Mesodermal cell (in vitro differentiated cells): ENCODE data around the gene DDX25.

ENCODE experiments used
- H3K27ac ChIP-seq: 2 replicates; pipeline ENCODE4 v1.7.0; 2013; ENCODE audit warnings: mild to moderate bottlenecking, low read depth, low read length, moderate library complexity; ENCODE audit not compliant: severe bottlenecking
- H3K36me3 ChIP-seq: 2 replicates; pipeline ENCODE4 v1.7.1; 2013; ENCODE audit warnings: mild to moderate bottlenecking, low read length, moderate library complexity; ENCODE audit not compliant: control insufficient read depth, insufficient read depth
- H3K4me1 ChIP-seq: one replicate; pipeline ENCODE4 v1.7.1; 2013; ENCODE audit warnings: mild to moderate bottlenecking, low read length; ENCODE audit not compliant: insufficient read depth, control insufficient read depth, poor library complexity, severe bottlenecking
- H3K4me3 ChIP-seq: 2 replicates; pipeline ENCODE4 v1.7.0; 2013; ENCODE audit warnings: low read length, control low read depth, mild to moderate bottlenecking; ENCODE audit not compliant: insufficient read depth, poor library complexity, severe bottlenecking; ENCODE audit errors: extremely low read depth
- H3K9me3 ChIP-seq: 2 replicates; pipeline ENCODE4 v1.7.1; 2013; ENCODE audit warnings: mild to moderate bottlenecking, low read length, moderate library complexity; ENCODE audit not compliant: control insufficient read depth
- WGBS, 2 experiments: methylation state at CpG; one replicate each; pipeline ENCODE4 v1.1.5; 2013; ENCODE audit warnings: missing lambda C conversion rate in 2 of 2; ENCODE audit not compliant: insufficient coverage in 2 of 2; 5-methylcytosine and 5-hydroxymethylcytosine counted together

DDX25 gene

GRCh38 chr11:125938418-125938817 lies 34.1 kb downstream of the DDX25 start:
- 85 to 96% methylated on average over 4 to 5 of the region's 5 CpGs for whole genome bisulfite sequencing, 2 experiments

GRCh38 chr11:125939081-125939521 lies 34.8 kb downstream of the DDX25 start:
- Histone ChIP-seq H3K4me3 (no peak overlapping the region), H3K27ac (no peak overlapping the region), H3K36me3 (no peaks in the 10 kb centered on the region), H3K4me1 (no peaks in the 10 kb centered on the region), H3K9me3 (no peaks in the 10 kb centered on the region)
- WGBS, 2 experiments, result 80% methylated on average over 1 of the region's 4 CpGs; no CpG with 5 or more reads in 1 of the 2 experiments

More at GRCh38 chr11:125938418-125938817, 34.1 kb downstream of the DDX25 start:
- H3K4me1 ChIP-seq, result no peaks in the 10 kb centered on the region
- no peaks in the 10 kb centered on the region for H3K9me3 ChIP-seq
- no peaks in the 10 kb centered on the region for H3K36me3 ChIP-seq
- no peak overlapping the region for H3K27ac ChIP-seq
- no peak overlapping the region for H3K4me3 ChIP-seq

- 86 to 98% methylated on average over 3 to 4 of the region's 4 CpGs for WGBS, 2 experiments
- H3K36me3 ChIP-seq, result no peaks in the 10 kb centered on the region
- H3K4me1 ChIP-seq, result no peaks in the 10 kb centered on the region
- H3K4me3 ChIP-seq, result no peak overlapping the region
- no peaks in the 10 kb centered on the region for H3K9me3 ChIP-seq
- no peak overlapping the region for H3K27ac ChIP-seq
Measured at GRCh38 chr11:125940145-125940544, 35.8 kb downstream of the DDX25 start.

GRCh38 chr11:125941267-125941618 lies 36.9 kb downstream of the DDX25 start:
- H3K4me1 ChIP-seq, result no peaks in the 10 kb centered on the region
- H3K36me3 ChIP-seq, result no peaks in the 10 kb centered on the region
- WGBS, 2 experiments, result 89 to 98% methylated on average over 4 of the region's 4 CpGs
- no peaks in the 10 kb centered on the region for H3K9me3 ChIP-seq
- no peak overlapping the region for H3K27ac ChIP-seq
- H3K4me3 ChIP-seq, result no peak overlapping the region

DNA sequence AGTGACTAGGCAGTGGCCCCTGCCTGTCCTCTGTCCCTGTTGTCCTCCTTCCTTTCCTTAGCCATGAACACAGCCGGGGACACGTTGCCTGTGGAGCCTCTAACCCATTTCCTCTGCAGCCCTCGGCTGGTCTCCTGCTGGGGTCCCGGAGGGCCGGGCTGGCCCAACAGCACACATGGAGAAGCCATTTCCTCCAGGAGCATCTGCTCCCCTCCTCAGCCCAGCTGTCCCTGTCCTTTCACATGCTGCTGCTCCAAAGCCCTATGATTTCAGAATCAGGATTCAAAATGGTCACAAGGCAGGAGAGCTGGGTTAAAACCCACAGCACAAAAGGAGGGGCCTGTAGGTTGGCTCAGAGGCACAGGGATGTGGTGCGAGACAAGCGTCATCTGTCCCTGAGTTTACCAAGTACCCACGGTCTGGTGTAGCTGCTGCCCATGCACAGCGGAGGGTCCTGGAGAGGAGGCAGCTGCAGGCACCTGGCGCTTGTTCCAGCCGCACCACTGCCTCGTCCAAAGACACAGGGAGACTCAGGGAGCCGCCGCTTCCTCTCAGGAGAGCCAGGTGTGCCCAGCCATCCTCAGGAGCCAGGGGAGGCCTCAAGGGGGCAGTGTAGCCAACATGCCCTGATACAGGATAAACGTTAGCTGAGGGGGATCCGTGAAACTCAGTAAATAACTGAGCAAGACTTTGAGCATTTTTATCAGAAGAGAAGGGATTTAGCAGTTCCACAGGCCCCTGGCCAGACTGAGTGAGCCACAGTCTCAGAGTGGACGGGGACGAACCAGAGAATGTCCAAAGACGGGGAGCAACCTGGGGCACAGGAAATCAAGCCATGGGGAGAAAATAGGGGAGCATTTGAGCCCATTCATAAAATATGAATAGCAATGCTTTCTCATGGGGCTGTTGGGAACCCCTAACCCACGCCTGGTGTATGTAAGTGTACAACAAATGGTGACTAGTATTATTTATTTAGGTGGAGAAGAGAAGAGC lies 37.6 kb downstream of the DDX25 start:
- Histone ChIP-seq H3K9me3 (no peaks in the 10 kb centered on the region), H3K4me1 (no peaks in the 10 kb centered on the region), H3K36me3 (no peaks in the 10 kb centered on the region), H3K27ac (no peak overlapping the region), H3K4me3 (no peak overlapping the region)
- 42 to 43% methylated on average over 19 to 20 of the region's 20 CpGs for WGBS, 2 experiments

DNA sequence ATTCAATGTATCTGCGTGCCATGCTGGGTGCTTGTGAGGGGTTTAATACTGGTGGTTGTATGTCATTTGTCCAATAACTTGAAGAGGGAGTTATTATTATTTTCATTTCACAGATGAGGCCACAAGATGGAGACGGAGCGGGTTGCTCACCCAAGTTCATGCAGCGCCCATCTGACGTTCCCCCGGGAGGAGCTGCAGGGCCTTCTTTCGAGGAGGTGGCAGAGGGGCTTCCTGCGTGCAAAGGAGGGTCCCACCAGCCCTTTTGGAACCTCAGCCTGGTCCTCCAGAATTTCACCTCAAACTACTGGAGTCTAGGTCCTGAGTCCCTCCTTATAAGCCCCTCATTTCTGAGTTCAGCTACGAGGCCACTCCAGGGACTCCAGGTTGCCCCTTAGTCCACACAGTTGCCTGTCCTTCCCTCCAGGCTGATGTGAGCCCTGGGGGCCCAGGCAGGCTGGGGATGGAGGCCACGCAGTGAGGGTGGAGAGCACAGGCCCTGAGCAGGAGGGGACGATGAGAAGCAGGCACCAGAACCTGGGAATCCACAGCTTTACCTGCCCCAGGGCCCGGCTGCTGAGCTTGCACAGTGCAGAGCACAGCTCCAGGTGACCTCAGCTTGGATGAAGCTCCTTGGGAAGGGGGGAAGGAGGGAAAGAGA lies 38.6 kb downstream of the DDX25 start:
- Histone ChIP-seq H3K4me1 (no peaks in the 10 kb centered on the region), H3K9me3 (no peaks in the 10 kb centered on the region), H3K36me3 (no peaks in the 10 kb centered on the region), H3K4me3 (no peak overlapping the region), H3K27ac (no peak overlapping the region)
- WGBS, 2 experiments, result 89 to 94% methylated on average over 9 to 12 of the region's 12 CpGs

- H3K9me3 ChIP-seq, result no peaks in the 10 kb centered on the region
- H3K36me3 ChIP-seq, result no peaks in the 10 kb centered on the region
- WGBS, 2 experiments, result 78 to 93% methylated on average over 4 to 9 of the region's 9 CpGs
- no peaks in the 10 kb centered on the region for H3K4me1 ChIP-seq
- no peak overlapping the region for H3K4me3 ChIP-seq
- H3K27ac ChIP-seq, result no peak overlapping the region
Measured at GRCh38 chr11:125943661-125944349, 39.5 kb downstream of the DDX25 start.

DNA sequence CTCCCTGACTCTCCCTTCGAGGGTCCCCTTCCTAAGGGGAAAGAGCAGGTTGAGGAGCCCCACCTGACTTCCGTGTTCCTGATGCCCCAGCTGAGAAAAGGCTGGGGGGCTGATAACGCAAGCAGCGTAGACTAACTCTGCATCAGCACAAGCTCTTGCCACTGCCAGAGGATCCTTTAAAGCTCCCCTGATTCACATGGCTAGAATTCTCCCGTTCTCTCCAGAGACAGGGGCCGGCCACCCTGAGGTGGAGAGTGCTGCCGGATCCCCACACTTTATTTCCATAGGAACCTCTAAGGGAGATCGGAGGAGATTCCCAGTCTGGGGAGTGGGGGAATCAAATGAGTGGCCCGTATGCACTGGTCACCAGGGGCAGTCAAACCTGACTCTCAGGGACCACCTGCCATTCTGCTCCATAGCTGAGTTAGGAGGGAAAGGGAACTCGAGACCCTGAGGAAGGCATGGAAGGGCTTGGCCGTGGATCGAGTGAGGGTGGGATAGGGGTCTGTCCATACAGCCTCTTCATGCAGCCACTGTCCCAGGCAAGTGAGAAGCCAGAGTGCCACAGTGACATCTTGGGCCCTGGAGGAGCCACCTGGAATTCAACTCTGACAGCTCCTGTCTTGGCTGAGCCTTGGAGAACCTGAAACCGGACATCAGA lies 40.2 kb downstream of the DDX25 start:
- no peaks in the 10 kb centered on the region for H3K4me1 ChIP-seq
- 82 to 84% methylated on average over 8 to 12 of the region's 13 CpGs for WGBS, 2 experiments
- no peak overlapping the region for H3K27ac ChIP-seq
- no peaks in the 10 kb centered on the region for H3K9me3 ChIP-seq
- no peak overlapping the region for H3K4me3 ChIP-seq
- no peaks in the 10 kb centered on the region for H3K36me3 ChIP-seq

GRCh38 chr11:125945011-125945796 lies 40.9 kb downstream of the DDX25 start:
- Histone ChIP-seq H3K9me3 (no peaks in the 10 kb centered on the region), H3K4me3 (no peak overlapping the region), H3K36me3 (no peaks in the 10 kb centered on the region), H3K27ac (no peak overlapping the region), H3K4me1 (no peaks in the 10 kb centered on the region)
- WGBS, 2 experiments, result 87 to 90% methylated on average over 5 to 10 of the region's 15 CpGs
